Activated CD4-positive, alpha-beta T cell treated with anti-CD3 and anti-CD28 coated beads, Interleukin-2, Interleukin-4, amounts not matched to agents 100 ng/mL and 50 ng/mL, durations not matched to agents 16 hours and 8 hours (primary cell): Measurements from ENCODE around the gene CALN1.
"Not testable (repeated sequence)": the region's sequence is repeated elsewhere in the genome, so short reads cannot be mapped to it uniquely, and the experiment has no call there.

Experiments used
- DNase-seq: peaks from one replicate; pipeline ENCODE4 v3.0.0-alpha.2; 2020; ENCODE audit warnings: low spot score

Gene CALN1

GRCh38 chr7:72412121-72412618, at the start of gene CALN1:
Gene CALN1 (minus strand): TSS chr7:72412338.
- not testable (repeated sequence) for DNase-seq

- no peak for DNase-seq
Observed at GRCh38 chr7:72453471-72453870, 41.3 kb upstream of the CALN1 start.

- DNase-seq = no peak
Observed at GRCh38 chr7:72447465-72448204, 35.5 kb upstream of the CALN1 start.

GRCh38 chr7:72446591-72447462, 34.7 kb upstream of the CALN1 start:
- no peak for DNase-seq

GRCh38 chr7:72446131-72446530, 34.0 kb upstream of the CALN1 start:
- DNase-seq = no peak

GRCh38 chr7:72445580-72445979, 33.4 kb upstream of the CALN1 start:
- DNase-seq = no peak

GRCh38 chr7:72445075-72445474, 32.9 kb upstream of the CALN1 start:
- no peak for DNase-seq

- no peak for DNase-seq
Observed at GRCh38 chr7:72444026-72444776, 32.1 kb upstream of the CALN1 start.

- no peak for DNase-seq
Observed at GRCh38 chr7:72441791-72442190, 29.7 kb upstream of the CALN1 start.

- no peak for DNase-seq
Observed at GRCh38 chr7:72438491-72438890, 26.4 kb upstream of the CALN1 start.

- DNase-seq = no peak
Observed at GRCh38 chr7:72437610-72438009, 25.5 kb upstream of the CALN1 start.

GRCh38 chr7:72437061-72437585, 25.0 kb upstream of the CALN1 start:
- DNase-seq = no peak

GRCh38 chr7:72435925-72436480, 23.9 kb upstream of the CALN1 start:
- no peak for DNase-seq

- DNase-seq = no peak
Observed at GRCh38 chr7:72435366-72435765, 23.2 kb upstream of the CALN1 start.

GRCh38 chr7:72430531-72430930, 18.4 kb upstream of the CALN1 start:
- DNase-seq = no peak

- DNase-seq = no peak
Observed at GRCh38 chr7:72429316-72429715, 17.2 kb upstream of the CALN1 start.

GRCh38 chr7:72416846-72417245, 4.7 kb upstream of the CALN1 start:
- no peak for DNase-seq

GRCh38 chr7:72415586-72415985, 3.4 kb upstream of the CALN1 start:
- no peak for DNase-seq

GRCh38 chr7:72413886-72414285, 1.7 kb upstream of the CALN1 start:
- DNase-seq = no peak

GRCh38 chr7:72413290-72413689, 1.2 kb upstream of the CALN1 start:
- no peak for DNase-seq

GRCh38 chr7:72411419-72411818, 719 bp downstream of the CALN1 start:
- DNase-seq = no peak

- no peak for DNase-seq
Observed at GRCh38 chr7:72409638-72410015, 2.5 kb downstream of the CALN1 start.
